Activated naive CD8-positive, alpha-beta T cell treated with anti-CD3 and anti-CD28 coated beads, Interleukin-2, amount 10 ng/mL, durations not matched to agents 7 days and 5 days (primary cell): Measurements from ENCODE around the gene FEM1A. TPM values are rescaled to one million over a fixed set of nuclear protein-coding genes. Genes with fewer than 3 reads are reported as not detected.
A peak's percentile ranks its signal among the peaks of the same experiment; 100 is the strongest.
"Not testable (repeated sequence)": the region's sequence is repeated elsewhere in the genome, so short reads cannot be mapped to it uniquely, and the experiment has no call there.

Experiments used
- ATAC-seq: fragments of 150-1000 bp; cut with Tn5 transposase; one replicate; pipeline ENCODE4 v1.10.0; 2021; ENCODE audit warnings: low read depth, moderate library complexity
- POLR2A ChIA-PET: fragments of 350-600 bp; sonication (Branson Sonifier 250); formaldehyde crosslinking; loops from one replicate; lab custom pipeline; 2021; ENCODE audit warnings: antibody characterized with exemption; lab: Charles Lee
- DNase-seq: peaks from one replicate; pipeline ENCODE4 v3.0.0; 2021
- H3K27ac Mint-ChIP-seq: one replicate; pipeline ENCODE4 v1.8.0; 2022; ENCODE audit warnings: mild to moderate bottlenecking, mixed read lengths
- H3K27me3 Mint-ChIP-seq: one replicate; pipeline ENCODE4 v1.8.0; 2022; ENCODE audit warnings: mild to moderate bottlenecking, moderate library complexity, mixed read lengths
- H3K36me3 Mint-ChIP-seq: one replicate; pipeline ENCODE4 v1.8.0; 2021; ENCODE audit warnings: mild to moderate bottlenecking, mixed read lengths
- H3K4me1 Mint-ChIP-seq: one replicate; pipeline ENCODE4 v1.8.0; 2021; ENCODE audit warnings: mixed read lengths
- H3K4me3 Mint-ChIP-seq: one replicate; pipeline ENCODE4 v1.8.0; 2022; ENCODE audit warnings: mild to moderate bottlenecking, moderate library complexity, mixed read lengths
- H3K9me3 Mint-ChIP-seq: one replicate; pipeline ENCODE4 v1.8.0; 2021; ENCODE audit warnings: mixed read lengths
- total RNA-seq, 2 experiments: library from RNA; stranded (reverse); gene quantifications; one replicate each; pipeline ENCODE4 v1.2.3, GENCODE V29; 2021

FEM1A gene
- total RNA-seq, 2 experiments from 2014 or later = 12.5 to 12.6 TPM

DNA sequence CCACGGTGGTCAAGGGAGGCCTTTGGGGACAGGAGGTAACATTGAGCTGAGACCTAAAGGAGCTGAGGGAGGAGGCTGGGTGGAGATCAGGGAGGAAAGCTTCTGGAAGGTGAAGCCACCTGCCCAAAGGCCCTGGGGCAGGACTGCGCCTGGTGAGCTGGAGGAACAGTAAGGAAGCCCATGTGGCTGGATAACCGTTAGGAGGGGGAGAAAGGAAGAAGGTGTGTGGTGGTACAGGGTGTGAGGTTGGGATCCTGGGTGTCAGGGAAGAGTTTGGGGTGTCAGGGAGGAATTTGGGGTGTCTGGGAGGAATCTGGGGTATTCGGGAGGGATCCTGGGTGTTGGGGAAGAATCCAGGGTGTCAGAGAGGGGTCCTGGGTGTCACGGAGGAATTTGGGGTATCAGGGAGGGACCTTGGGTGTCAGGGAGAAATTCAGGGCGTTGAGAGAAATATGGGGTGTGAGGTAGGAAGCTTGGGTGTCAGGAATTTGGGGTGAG is 39.3 kb downstream of the FEM1A start:
- Mint-ChIP-seq H3K27ac (peak overlapping the region; percentile 83), H3K9me3 (no peaks in the 10 kb centered on the region), H3K36me3 (peaks cover 9% of the 10 kb centered on the region), H3K4me3 (peak overlapping the region; percentile 88), H3K4me1 (peaks cover 18% of the 10 kb centered on the region), H3K27me3 (no peaks in the 10 kb centered on the region)
- POLR2A ChIA-PET = no interaction called here
- no peak for DNase-seq
- ATAC-seq = no peak

DNA sequence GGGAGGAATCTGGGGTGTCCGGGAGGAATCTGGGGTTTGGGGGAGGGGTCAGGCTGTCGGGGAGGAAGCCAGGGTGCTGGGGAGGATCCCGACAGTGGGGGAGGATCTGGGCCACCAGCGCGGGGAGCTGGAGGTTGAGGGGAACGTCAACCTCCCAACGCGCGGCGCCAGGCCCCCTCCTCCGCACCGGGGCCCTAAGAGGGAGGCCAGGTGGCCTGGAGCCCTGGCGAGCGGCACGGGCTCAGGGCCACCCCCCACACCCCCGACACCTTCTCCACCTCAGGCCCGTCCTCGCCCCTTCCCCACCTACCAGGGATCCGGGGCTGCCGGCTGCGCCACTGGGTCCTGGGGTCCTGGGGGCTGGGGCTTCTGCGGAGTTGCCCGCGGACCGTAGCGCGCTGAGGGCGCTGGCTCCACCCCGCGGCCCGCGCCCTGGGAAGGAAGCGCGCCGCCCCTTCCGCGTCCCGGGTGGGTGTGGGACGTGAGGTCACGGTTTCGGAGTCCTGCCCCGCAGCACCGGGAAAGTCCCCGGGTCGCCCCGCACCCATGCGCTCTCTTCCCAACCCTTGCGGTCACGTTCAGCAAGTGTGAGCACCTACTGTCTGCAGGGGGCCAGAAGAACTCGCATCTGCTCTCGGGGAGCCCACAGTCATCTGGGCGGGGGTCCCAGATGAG is 39.9 kb downstream of the FEM1A start, which contains the start of gene TICAM1:
Gene TICAM1 (minus strand): TSS at position 409 of the 675 bp plus-strand sequence. CDS start 13,335 bp downstream, outside the sequence.
- POLR2A ChIA-PET = interaction anchor here (0.7 kb wide), 1 partner anchor 35 kb away, joined by 6 read pairs; no protein-coding TSS in a partner anchor
- DNase-seq = peak; percentile 78
- peaks cover 9% of the 10 kb centered on the region for H3K36me3 Mint-ChIP-seq

DNA sequence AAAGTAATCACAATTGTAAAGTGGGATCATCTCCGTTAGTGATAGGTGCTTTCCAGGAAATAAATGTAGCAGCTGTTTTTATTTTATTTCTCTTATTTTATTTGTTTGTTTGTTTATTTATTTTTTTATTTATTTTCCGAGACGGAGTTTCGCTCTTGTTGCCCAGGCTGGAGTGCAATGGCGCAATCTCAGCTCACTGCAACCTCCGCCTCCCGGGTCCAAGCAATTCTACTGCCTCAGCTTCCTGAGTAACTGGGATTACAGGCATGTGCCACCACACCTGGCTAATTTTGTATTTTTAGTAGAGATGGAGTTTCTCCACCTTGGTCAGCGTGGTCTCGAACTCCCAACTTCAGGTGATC is 40.4 kb downstream of the FEM1A start:
- H3K27me3 Mint-ChIP-seq, ATAC-seq, H3K9me3 Mint-ChIP-seq, DNase-seq, H3K36me3 Mint-ChIP-seq: not testable (repeated sequence)
- Mint-ChIP-seq H3K4me1 (peaks cover 18% of the 10 kb centered on the region), H3K4me3 (peak overlapping the region; percentile 88), H3K27ac (peak overlapping the region; percentile 77)
- POLR2A ChIA-PET = interaction anchor here (0.7 kb wide), 1 partner anchor 35 kb away, joined by 6 read pairs; no protein-coding TSS in a partner anchor

More for the DNA sequence above, 39.9 kb downstream of the FEM1A start, which contains the start of gene TICAM1:
- no peaks in the 10 kb centered on the region for H3K9me3 Mint-ChIP-seq
- peak; percentile 85 for ATAC-seq
- peak within 1 kb of the TSS; percentile 88 for H3K4me3 Mint-ChIP-seq
- peaks cover 18% of the 10 kb centered on the region for H3K4me1 Mint-ChIP-seq
- no peaks in the 10 kb centered on the region for H3K27me3 Mint-ChIP-seq
- peak within 1 kb of the TSS; percentile 83 for H3K27ac Mint-ChIP-seq

DNA sequence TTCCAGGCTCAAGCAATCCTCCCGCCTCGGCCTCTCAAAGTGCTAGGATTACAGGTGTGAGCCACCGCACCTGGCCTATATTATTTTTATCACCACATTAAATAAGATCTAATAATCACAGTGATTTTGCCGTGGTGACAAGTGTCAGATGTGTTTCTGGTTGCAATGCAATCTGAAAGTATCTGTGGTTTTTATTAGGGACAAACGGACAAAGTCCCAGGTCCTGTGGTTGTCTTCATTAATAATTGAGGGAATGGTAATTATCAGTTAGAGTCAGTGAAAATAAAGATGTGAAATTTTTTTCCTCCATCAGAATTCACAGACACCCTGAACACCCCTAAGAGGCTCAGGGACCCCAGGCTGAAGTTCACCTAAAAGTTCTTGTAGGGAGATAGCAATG is 41.2 kb downstream of the FEM1A start:
- Mint-ChIP-seq H3K27me3 (no peaks in the 10 kb centered on the region), H3K27ac (no peak overlapping the region), H3K4me3 (peak overlapping the region; percentile 30), H3K9me3 (no peaks in the 10 kb centered on the region), H3K36me3 (peaks cover 10% of the 10 kb centered on the region), H3K4me1 (peaks cover 17% of the 10 kb centered on the region)
- POLR2A ChIA-PET = no interaction called here
- DNase-seq = no peak
- no peak for ATAC-seq

DNA sequence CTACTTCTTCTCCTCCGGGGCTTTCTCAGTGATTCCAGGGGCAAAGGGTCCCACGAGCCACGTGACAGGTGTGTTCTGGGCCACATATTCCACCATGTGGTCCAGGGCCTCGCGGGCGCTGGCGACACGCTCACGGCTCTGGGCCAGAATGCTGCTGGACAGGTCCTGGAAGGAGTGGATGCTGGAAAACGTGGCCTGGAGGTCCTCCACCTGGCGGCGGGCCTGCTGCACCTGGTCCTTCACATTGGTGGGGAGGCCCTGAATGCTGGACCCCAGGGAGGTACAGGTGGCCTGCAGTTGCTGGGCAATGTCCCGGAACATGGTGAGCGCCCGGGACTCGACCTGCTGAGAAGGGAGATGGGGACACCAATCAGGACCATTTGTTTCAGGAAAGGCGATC is 47.7 kb downstream of the FEM1A start:
- H3K9me3 Mint-ChIP-seq = no peaks in the 10 kb centered on the region
- POLR2A ChIA-PET = no interaction called here

DNA sequence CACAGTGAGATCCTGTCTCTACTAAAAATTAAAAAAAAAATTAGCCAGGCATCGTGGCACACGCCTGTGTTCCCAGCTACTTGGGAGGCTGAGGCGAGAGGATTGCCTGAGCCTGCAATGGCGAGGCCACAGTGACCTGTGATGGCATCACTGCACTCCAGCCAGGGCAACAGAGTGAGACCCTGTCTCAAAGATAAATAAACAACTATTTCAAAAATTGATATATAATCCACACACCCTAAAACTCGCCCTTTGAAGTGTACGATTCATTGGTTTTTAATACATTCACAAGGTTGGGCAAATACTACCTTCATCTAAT is 52.1 kb downstream of the FEM1A start:
- Mint-ChIP-seq H3K9me3 (no peaks in the 10 kb centered on the region), H3K27me3 (no peaks in the 10 kb centered on the region), H3K27ac (no peak overlapping the region), H3K36me3 (peaks cover 9% of the 10 kb centered on the region), H3K4me1 (no peaks in the 10 kb centered on the region), H3K4me3 (no peak overlapping the region)
- no peak for DNase-seq
- no peak for ATAC-seq
- POLR2A ChIA-PET = no interaction called here

More for the DNA sequence above, 47.7 kb downstream of the FEM1A start:
- DNase-seq (no peak), ATAC-seq (no peak)
- Mint-ChIP-seq H3K4me3 (no peak overlapping the region), H3K27ac (no peak overlapping the region), H3K4me1 (no peaks in the 10 kb centered on the region), H3K36me3 (peaks cover 8% of the 10 kb centered on the region), H3K27me3 (no peaks in the 10 kb centered on the region)

DNA sequence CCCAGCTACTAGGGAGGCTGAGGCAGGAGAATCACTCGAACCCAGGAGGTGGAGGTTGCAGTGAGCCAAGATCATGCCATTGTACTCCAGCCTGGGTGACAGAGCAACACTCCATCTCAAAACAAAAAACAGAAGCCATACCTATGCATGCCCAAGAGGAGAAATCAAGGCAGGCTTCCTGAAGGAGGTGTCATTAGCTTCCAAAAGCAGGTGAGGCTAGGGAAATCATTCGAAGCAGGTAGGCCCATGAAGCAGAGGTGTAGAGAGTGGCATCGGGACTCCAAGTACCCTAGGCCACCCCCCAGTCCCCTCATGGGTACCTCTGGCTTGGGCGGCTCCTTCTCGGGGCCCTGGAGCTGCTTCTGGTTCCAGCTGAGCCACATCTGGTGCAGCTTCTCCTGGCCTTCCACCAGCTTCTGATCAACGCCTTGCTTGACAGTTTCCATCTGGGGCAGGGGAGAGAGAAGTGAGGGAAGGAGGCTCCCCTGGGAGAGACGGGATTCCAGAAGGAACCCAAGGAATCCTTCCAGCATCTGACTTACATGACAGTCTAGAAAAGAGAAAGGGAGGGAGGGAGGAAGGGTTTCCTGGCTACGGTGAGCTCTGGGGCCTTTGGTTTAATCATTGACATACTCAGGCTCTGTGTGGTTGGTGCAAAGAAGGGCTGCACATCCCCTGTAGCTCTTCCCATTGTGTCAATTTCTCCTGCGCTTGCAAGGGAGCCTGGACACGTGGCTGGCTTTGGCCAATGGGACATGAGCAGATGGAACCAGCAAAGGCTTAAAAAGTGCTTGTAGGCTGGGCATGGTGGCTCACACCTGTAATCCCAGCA is 53.0 kb downstream of the FEM1A start:
- H3K27ac Mint-ChIP-seq = no peak overlapping the region
- no peaks in the 10 kb centered on the region for H3K27me3 Mint-ChIP-seq
- no peaks in the 10 kb centered on the region for H3K9me3 Mint-ChIP-seq
- POLR2A ChIA-PET = no interaction called here
- H3K4me3 Mint-ChIP-seq = no peak overlapping the region
- DNase-seq (no peak), ATAC-seq (no peak)
- no peaks in the 10 kb centered on the region for H3K4me1 Mint-ChIP-seq
- H3K36me3 Mint-ChIP-seq = peaks cover 9% of the 10 kb centered on the region

DNA sequence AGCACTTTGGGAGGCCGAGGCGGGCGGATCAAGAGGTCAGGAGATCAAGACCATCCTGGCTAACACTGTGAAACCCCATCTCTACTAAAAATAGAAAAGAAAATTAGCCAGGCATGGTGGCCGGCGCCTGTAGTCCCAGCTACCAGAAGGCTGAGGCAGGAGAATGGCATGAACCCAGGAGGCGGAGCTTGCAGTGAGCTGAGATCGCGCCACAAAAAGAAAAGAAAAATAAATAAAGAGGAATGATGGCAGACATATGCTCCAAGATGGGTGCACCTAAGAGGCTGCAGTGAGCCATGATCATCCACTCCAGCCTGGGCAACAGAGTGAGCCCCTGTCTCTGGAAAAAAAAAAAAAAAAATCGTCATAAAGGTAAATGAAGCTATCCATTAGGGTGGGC is 54.4 kb downstream of the FEM1A start:
- H3K27ac Mint-ChIP-seq, H3K27me3 Mint-ChIP-seq, DNase-seq, H3K9me3 Mint-ChIP-seq, H3K4me3 Mint-ChIP-seq, H3K4me1 Mint-ChIP-seq, ATAC-seq, H3K36me3 Mint-ChIP-seq: not testable (repeated sequence)
- POLR2A ChIA-PET = interaction anchor here (0.7 kb wide), 1 partner anchor 147 kb away, joined by 4 read pairs; no protein-coding TSS in a partner anchor

DNA sequence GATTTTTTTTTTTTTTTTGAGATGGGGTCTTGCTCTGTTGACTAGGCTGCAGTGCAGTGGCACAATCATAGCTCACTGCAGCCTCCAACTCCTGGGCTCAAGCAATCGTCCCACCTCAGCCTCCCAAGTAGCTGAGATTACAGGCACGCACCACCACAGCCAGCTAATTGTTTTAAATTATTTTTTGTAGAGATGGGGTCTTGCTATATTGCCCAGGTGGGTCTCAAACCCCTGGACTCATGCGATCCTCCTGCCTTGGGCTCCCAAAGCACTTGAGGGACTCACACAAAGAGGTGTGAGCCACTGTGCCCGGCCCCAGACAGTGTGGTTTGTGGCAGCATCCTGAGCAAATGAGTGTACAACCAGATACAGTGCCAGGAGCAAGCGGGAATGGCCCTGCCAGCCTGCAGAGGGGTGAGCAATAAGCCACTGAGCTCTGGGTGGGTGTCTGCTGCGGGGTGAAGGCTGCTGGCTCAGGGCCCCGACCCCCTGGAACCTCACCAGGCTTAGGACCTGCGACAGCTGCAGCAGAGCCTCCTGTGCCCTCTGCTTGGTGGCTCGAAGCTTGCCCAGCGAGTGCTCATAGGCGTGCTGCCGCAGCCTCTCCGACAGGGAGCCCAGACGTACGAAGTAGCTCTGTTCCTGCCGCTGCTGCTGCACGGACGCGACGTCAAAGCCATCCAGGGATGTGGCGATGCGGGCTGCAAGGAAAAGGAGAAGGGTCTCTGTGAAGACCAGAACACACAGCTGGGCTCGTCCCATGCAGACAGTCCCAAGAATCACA is 55.8 kb downstream of the FEM1A start:
- peaks cover 2% of the 10 kb centered on the region for H3K4me1 Mint-ChIP-seq

DNA sequence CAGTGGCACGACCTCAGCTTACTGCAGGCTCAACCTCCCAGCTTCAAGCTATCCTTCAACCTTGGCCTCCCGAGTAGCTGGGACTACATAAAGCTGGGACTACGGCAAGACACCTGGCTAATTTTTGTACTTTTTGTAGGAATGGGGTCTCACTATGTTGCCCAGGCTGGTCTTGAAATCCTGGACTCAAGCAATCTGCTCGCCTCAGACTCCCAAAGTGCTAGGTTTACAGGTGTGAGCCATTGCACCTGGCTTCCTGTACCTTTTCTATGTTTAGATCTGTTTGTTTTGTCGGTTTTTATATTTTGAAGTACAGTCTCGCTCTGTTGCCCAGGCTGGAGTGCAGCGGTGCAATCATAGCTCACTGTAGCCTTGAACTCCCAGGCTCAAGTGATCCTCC is 57.5 kb downstream of the FEM1A start:
- H3K27ac Mint-ChIP-seq = no peak overlapping the region
- no peak for DNase-seq
- POLR2A ChIA-PET = no interaction called here
- H3K27me3 Mint-ChIP-seq = no peaks in the 10 kb centered on the region
- no peak for ATAC-seq
- H3K9me3 Mint-ChIP-seq = no peaks in the 10 kb centered on the region
- no peak overlapping the region for H3K4me3 Mint-ChIP-seq
- peaks cover 7% of the 10 kb centered on the region for H3K36me3 Mint-ChIP-seq
- H3K4me1 Mint-ChIP-seq = peaks cover 2% of the 10 kb centered on the region

More for the DNA sequence above, 55.8 kb downstream of the FEM1A start:
- ATAC-seq (no peak), DNase-seq (no peak)
- H3K4me3 Mint-ChIP-seq = no peak overlapping the region
- H3K27me3 Mint-ChIP-seq = no peaks in the 10 kb centered on the region
- no peaks in the 10 kb centered on the region for H3K9me3 Mint-ChIP-seq
- H3K27ac Mint-ChIP-seq = no peak overlapping the region
- POLR2A ChIA-PET = interaction anchor here (0.7 kb wide), 1 partner anchor 50 kb away, joined by 3 read pairs; no protein-coding TSS in a partner anchor
- peaks cover 9% of the 10 kb centered on the region for H3K36me3 Mint-ChIP-seq
